ENCODE results near the gene TBC1D3H.
"Not testable (repeated sequence)": the region's sequence is repeated elsewhere in the genome, so short reads cannot be mapped to it uniquely, and the experiment has no call there.

Gene TBC1D3H

GRCh38 chr17:36388385-36389245 is at the start of gene TBC1D3H:
TBC1D3H (minus strand) TSS chr17:36388435; CDS start chr17:36386895, 1,540 bp downstream.
- H3K27me3 ChIP-seq (replicated peaks; ENCODE audit: control insufficient read depth, insufficient read depth, low read length); H3K4me1 ChIP-seq (ENCODE audit: control insufficient read depth, insufficient read depth, low read length); H3K4me3 ChIP-seq (ENCODE audit: low read length); H3K36me3 ChIP-seq (ENCODE audit: control insufficient read depth, insufficient read depth, low read length, severe bottlenecking); H3K9ac ChIP-seq (ENCODE audit: low read length); H3K9me3 ChIP-seq (ENCODE audit: control insufficient read depth, low read length): not testable (repeated sequence)
- DNase-seq (ENCODE audit: low read depth): peak; percentile 0

GRCh38 chr17:36428891-36429290 is 40.7 kb upstream of the TBC1D3H start:
- not testable (repeated sequence) for H3K9ac ChIP-seq (ENCODE audit: low read length); H3K4me3 ChIP-seq (ENCODE audit: low read length); H3K9me3 ChIP-seq (ENCODE audit: control insufficient read depth, low read length); H3K36me3 ChIP-seq (ENCODE audit: control insufficient read depth, insufficient read depth, low read length, severe bottlenecking); DNase-seq (ENCODE audit: low read depth); H3K27me3 ChIP-seq (replicated peaks; ENCODE audit: control insufficient read depth, insufficient read depth, low read length); H3K4me1 ChIP-seq (ENCODE audit: control insufficient read depth, insufficient read depth, low read length)

- H3K4me3 ChIP-seq (ENCODE audit: low read length); H3K4me1 ChIP-seq (ENCODE audit: control insufficient read depth, insufficient read depth, low read length); H3K36me3 ChIP-seq (ENCODE audit: control insufficient read depth, insufficient read depth, low read length, severe bottlenecking); H3K9me3 ChIP-seq (ENCODE audit: control insufficient read depth, low read length); DNase-seq (ENCODE audit: low read depth); H3K9ac ChIP-seq (ENCODE audit: low read length); H3K27me3 ChIP-seq (replicated peaks; ENCODE audit: control insufficient read depth, insufficient read depth, low read length): not testable (repeated sequence)
Observed at GRCh38 chr17:36415180-36415941, 27.1 kb upstream of the TBC1D3H start.

GRCh38 chr17:36390943-36391645 is 2.9 kb upstream of the TBC1D3H start:
- not testable (repeated sequence) for H3K9ac ChIP-seq (ENCODE audit: low read length); H3K4me1 ChIP-seq (ENCODE audit: control insufficient read depth, insufficient read depth, low read length); H3K4me3 ChIP-seq (ENCODE audit: low read length); DNase-seq (ENCODE audit: low read depth); H3K36me3 ChIP-seq (ENCODE audit: control insufficient read depth, insufficient read depth, low read length, severe bottlenecking); H3K9me3 ChIP-seq (ENCODE audit: control insufficient read depth, low read length); H3K27me3 ChIP-seq (replicated peaks; ENCODE audit: control insufficient read depth, insufficient read depth, low read length)

- H3K9me3 ChIP-seq (ENCODE audit: control insufficient read depth, low read length); H3K9ac ChIP-seq (ENCODE audit: low read length); H3K27me3 ChIP-seq (replicated peaks; ENCODE audit: control insufficient read depth, insufficient read depth, low read length); H3K4me1 ChIP-seq (ENCODE audit: control insufficient read depth, insufficient read depth, low read length); H3K36me3 ChIP-seq (ENCODE audit: control insufficient read depth, insufficient read depth, low read length, severe bottlenecking); DNase-seq (ENCODE audit: low read depth); H3K4me3 ChIP-seq (ENCODE audit: low read length): not testable (repeated sequence)
Observed at GRCh38 chr17:36375938-36376337, 12.3 kb downstream of the TBC1D3H start.

- not testable (repeated sequence) for H3K4me3 ChIP-seq (ENCODE audit: low read length)
Observed at GRCh38 chr17:36362496-36362895, 25.7 kb downstream of the TBC1D3H start.

More at GRCh38 chr17:36362496-36362895, 25.7 kb downstream of the TBC1D3H start:
- DNase-seq (ENCODE audit: low read depth); H3K9me3 ChIP-seq (ENCODE audit: control insufficient read depth, low read length); H3K36me3 ChIP-seq (ENCODE audit: control insufficient read depth, insufficient read depth, low read length, severe bottlenecking); H3K9ac ChIP-seq (ENCODE audit: low read length); H3K27me3 ChIP-seq (replicated peaks; ENCODE audit: control insufficient read depth, insufficient read depth, low read length); H3K4me1 ChIP-seq (ENCODE audit: control insufficient read depth, insufficient read depth, low read length): not testable (repeated sequence)

Measured in adipocyte (in vitro differentiated cells).